Measurements from ENCODE around the gene PLEKHH2. TPM values are rescaled to one million over a fixed set of nuclear protein-coding genes. Genes with fewer than 3 reads are reported as not detected.

Gene PLEKHH2
- total RNA-seq, 4 donors from 2014 or later = 38.2 to 85.4 (median 68.7) TPM

GRCh38 chr2:43622931-43623451, 14.1 kb upstream of the PLEKHH2 start:
- TF ChIP-seq CTCF (IDR thresholded peaks at IDR 0.05; ENCODE audit: low read depth) = no peak

DNA sequence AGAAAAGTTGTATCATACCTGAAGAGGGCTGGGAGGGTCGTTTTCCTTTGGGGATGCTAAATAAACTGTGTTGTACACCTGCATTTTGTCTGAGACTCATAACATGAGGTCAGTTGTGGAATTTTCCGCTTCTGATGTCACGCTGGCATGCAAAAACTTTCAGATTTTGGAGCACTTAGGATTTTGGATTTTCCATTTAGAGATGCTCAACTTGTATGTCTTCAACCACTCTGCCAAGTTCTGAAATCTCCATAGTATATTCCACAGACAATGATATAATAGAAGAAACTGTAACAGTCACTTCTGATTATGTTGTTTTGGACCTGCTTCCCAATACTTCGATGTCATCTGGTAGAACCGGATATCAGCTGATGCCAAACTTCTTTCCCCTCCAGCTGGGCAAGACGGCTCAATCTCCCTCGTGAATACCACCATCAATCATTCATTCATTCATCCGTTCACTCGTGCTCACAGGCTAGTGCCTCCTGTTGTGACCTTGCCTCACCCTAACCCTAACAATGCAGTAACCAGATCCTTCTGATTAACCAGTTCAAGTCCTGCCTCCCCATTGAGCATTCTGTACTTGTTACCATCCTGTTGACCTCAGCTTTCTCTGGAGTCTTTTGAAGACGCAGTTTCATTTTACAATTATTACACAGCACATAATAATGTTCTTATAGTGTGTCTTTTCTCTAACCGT, 5.3 kb upstream of the PLEKHH2 start:
- no peak for TF ChIP-seq CTCF (IDR thresholded peaks at IDR 0.05; ENCODE audit: low read depth)

DNA sequence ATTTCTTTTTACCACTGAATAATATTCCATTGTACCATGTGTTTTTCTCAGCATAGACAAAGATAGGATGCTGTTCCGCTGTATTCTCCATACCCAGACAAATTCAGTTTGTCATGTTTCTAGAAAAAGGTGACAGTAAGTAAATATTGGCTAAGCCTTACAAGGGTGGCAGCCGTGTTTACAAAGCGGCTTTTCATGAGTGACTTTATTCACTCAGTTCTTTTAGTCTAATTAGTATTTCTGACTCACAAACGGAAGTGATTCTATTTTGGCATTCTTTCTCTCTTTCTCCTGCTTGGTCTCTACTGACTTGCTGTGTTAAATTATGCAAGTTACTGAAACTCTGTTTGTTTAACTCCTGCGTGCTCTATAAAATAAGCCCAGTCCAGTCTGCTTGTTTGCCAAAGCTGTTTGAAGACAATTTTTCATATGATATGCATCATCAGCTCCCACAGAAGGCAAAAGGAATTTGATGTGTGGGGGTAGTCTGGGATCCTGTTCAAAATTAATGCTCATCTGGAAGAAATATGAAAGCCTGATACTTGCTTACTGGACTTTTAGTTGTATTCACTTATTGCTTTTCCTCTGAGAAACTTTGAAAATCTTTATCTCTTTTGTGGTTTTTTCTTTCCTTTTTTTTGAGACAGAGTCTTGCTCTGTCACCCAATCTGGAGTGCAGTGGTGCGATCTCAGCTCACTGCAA, 2.3 kb upstream of the PLEKHH2 start:
- no peak for TF ChIP-seq CTCF (IDR thresholded peaks at IDR 0.05; ENCODE audit: low read depth)

- no peak for TF ChIP-seq CTCF (IDR thresholded peaks at IDR 0.05; ENCODE audit: low read depth)
Observed at GRCh38 chr2:43636621-43637020, 439 bp upstream of the PLEKHH2 start.

DNA sequence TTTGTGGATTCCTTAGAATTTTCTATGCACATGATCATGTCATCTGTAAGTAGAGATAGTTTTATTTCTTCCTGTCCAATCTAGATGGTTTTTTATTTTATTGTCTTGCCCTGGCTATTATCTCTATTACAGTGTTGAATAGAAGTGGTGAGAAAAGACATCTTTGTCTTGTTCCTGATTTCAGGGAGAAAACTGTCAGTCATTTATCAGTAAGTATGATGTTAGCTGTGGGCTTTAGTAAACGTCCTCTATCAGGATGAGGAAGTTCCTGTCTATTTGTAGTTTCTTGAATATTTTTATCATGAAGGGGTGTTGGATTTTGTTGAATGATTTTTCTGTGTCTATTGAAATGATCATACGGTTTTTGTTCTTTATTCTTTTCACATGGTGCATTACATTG, 5.3 kb downstream of the PLEKHH2 start:
- TF ChIP-seq CTCF (IDR thresholded peaks at IDR 0.05; ENCODE audit: low read depth) = no peak

DNA sequence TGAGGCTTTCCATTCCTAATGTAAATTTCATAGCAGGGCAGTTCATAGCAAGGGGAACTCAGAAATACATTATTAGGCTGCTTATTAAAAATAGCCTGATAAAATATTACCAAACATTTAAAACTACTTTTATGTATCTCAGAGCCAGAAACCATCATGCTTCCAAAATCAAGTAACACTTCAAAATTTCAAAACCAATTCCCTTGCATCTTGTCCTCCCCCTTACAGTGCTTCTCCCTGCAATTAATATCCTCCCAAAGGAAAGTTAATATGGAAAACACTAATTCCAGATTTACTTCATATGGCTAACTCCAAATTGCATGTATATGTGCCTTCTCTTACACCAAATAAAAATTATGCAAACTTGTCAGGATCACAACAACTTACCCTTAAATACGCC, 6.6 kb downstream of the PLEKHH2 start:
- no peak for TF ChIP-seq CTCF (IDR thresholded peaks at IDR 0.05; ENCODE audit: low read depth)

DNA sequence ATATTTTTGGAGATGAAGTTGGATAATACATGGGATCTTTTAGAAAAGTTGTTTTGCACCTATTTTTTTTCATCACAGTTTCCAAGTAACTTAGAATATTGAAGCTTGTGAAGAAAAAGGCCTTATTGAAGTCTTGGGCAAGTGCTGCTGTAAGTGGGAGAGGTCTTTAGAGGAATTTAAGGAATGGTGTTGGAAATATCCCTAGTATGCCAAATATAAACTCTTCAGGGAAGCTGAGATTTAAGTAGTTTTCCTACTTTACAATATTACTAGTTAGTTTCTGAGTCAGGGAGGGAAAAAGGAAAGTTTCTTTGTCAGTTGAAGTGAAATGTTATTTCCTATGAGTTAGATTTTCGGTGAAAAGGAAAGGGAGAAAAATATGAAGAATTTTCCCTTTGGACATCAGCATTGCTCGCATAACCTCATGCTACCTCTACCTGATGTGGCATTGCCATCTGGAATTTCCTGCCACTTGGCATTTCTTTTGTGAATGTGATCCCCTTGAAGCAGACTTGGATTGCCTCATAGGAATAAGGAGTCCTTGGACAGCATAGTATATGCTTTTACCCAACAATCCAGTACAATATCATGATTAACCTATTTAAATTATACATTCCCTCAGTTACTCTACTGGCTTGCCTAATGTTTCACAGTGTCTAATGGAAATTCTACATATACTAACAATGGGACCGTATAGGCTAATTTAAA, 12.1 kb downstream of the PLEKHH2 start:
- TF ChIP-seq CTCF (IDR thresholded peaks at IDR 0.05; ENCODE audit: low read depth) = no peak
